Mesodermal cell (in vitro differentiated cells): ENCODE results near the gene SP7.

ENCODE experiments used
- H3K27ac ChIP-seq: 2 replicates; pipeline ENCODE4 v1.7.0; 2013; ENCODE audit warnings: mild to moderate bottlenecking, low read depth, low read length, moderate library complexity; ENCODE audit not compliant: severe bottlenecking
- H3K36me3 ChIP-seq: 2 replicates; pipeline ENCODE4 v1.7.1; 2013; ENCODE audit warnings: mild to moderate bottlenecking, low read length, moderate library complexity; ENCODE audit not compliant: control insufficient read depth, insufficient read depth
- H3K4me1 ChIP-seq: one replicate; pipeline ENCODE4 v1.7.1; 2013; ENCODE audit warnings: mild to moderate bottlenecking, low read length; ENCODE audit not compliant: insufficient read depth, control insufficient read depth, poor library complexity, severe bottlenecking
- H3K4me3 ChIP-seq: 2 replicates; pipeline ENCODE4 v1.7.0; 2013; ENCODE audit warnings: low read length, control low read depth, mild to moderate bottlenecking; ENCODE audit not compliant: insufficient read depth, poor library complexity, severe bottlenecking; ENCODE audit errors: extremely low read depth
- H3K9me3 ChIP-seq: 2 replicates; pipeline ENCODE4 v1.7.1; 2013; ENCODE audit warnings: mild to moderate bottlenecking, low read length, moderate library complexity; ENCODE audit not compliant: control insufficient read depth
- WGBS, 2 experiments: methylation state at CpG; one replicate each; pipeline ENCODE4 v1.1.5; 2013; ENCODE audit warnings: missing lambda C conversion rate in 2 of 2; ENCODE audit not compliant: insufficient coverage in 2 of 2; 5-methylcytosine and 5-hydroxymethylcytosine counted together

The SP7 gene

GRCh38 chr12:53292426-53292825 is 43.7 kb downstream of the SP7 start:
- Histone ChIP-seq H3K9me3 (no peaks in the 10 kb centered on the region), H3K4me1 (peaks cover 7% of the 10 kb centered on the region), H3K27ac (no peak overlapping the region), H3K4me3 (no peak overlapping the region), H3K36me3 (peaks cover 74% of the 10 kb centered on the region)

- WGBS, 2 experiments, result 92 to 97% methylated on average over 6 to 7 of the region's 9 CpGs
- no peaks in the 10 kb centered on the region for H3K4me1 ChIP-seq
- peaks cover 76% of the 10 kb centered on the region for H3K36me3 ChIP-seq
- no peak overlapping the region for H3K27ac ChIP-seq
- no peak overlapping the region for H3K4me3 ChIP-seq
- H3K9me3 ChIP-seq, result no peaks in the 10 kb centered on the region
Observed at GRCh38 chr12:53290661-53291060, 45.5 kb downstream of the SP7 start.

GRCh38 chr12:53289891-53290290 is 46.3 kb downstream of the SP7 start:
- Histone ChIP-seq H3K36me3 (peaks cover 83% of the 10 kb centered on the region), H3K4me3 (no peak overlapping the region), H3K9me3 (no peaks in the 10 kb centered on the region), H3K27ac (no peak overlapping the region), H3K4me1 (no peaks in the 10 kb centered on the region)
- WGBS, 2 experiments, result 94 to 100% methylated on average over 2 to 4 of the region's 4 CpGs

- 78 to 90% methylated on average over 5 to 6 of the region's 6 CpGs for WGBS, 2 experiments
- Histone ChIP-seq H3K4me3 (no peak overlapping the region), H3K9me3 (no peaks in the 10 kb centered on the region), H3K36me3 (peaks cover 87% of the 10 kb centered on the region), H3K4me1 (no peaks in the 10 kb centered on the region), H3K27ac (no peak overlapping the region)
Observed at GRCh38 chr12:53288322-53288721, 47.8 kb downstream of the SP7 start.

- H3K4me3 ChIP-seq, result no peak overlapping the region
- no peak overlapping the region for H3K27ac ChIP-seq
- H3K4me1 ChIP-seq, result no peaks in the 10 kb centered on the region
- H3K9me3 ChIP-seq, result no peaks in the 10 kb centered on the region
- WGBS, 2 experiments, result 80 to 85% methylated on average over 7 to 10 of the region's 11 CpGs
- H3K36me3 ChIP-seq, result peaks cover 87% of the 10 kb centered on the region
Observed at GRCh38 chr12:53287741-53288216, 48.4 kb downstream of the SP7 start.

DNA sequence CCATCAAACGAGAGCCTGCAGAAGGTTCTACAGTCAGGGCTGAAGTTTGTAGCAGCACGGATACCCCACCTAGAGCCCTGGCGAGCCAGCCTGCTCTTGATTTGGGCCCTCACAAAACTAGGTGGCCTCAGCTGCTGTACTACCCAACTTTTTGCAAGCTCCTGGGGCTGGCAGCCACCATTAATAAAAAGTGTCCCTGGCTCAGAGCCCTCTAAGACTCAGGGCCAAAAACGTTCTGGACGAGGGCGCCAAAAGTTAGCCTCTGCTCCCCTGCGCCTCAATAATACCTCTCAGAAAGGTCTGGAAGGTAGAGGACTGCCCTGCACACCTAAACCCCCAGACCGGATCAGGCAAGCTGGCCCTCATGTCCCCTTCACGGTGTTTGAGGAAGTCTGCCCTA is 49.7 kb downstream of the SP7 start:
- 93 to 98% methylated on average over 5 to 9 of the region's 9 CpGs for WGBS, 2 experiments
- no peaks in the 10 kb centered on the region for H3K9me3 ChIP-seq
- H3K4me1 ChIP-seq, result no peaks in the 10 kb centered on the region
- peaks cover 88% of the 10 kb centered on the region for H3K36me3 ChIP-seq
- no peak overlapping the region for H3K27ac ChIP-seq
- H3K4me3 ChIP-seq, result no peak overlapping the region

DNA sequence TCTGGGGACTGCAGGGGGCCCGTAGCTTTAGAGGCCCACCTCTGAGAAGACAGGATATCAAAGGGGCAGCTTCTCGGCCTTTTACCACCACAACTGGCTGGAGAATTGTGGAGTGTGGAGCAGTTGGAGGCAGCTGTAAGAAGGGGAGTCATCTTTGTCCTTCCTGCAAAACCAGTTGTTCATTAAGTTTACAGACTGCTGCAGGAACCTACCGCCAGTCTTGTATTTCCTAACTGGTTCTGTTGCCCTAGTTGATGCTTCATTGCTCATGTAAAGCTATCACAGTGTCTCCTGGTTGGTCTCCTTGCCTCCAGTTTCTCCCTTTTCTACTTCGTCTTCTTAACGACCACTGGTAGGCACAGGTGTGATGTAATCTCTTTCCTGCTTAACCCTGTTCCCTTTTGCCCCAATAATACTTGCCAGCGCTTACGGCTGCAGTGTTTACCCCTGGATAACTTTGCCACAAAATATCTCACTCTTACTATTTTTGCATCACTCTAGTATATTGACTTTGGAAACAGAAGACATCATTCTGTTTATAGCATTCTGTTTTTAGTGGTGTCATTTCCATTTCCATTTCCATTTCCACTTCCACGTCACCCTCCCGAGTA is 56.2 kb downstream of the SP7 start:
- Histone ChIP-seq H3K36me3 (peaks cover 91% of the 10 kb centered on the region), H3K4me3 (no peak overlapping the region), H3K4me1 (no peaks in the 10 kb centered on the region), H3K27ac (no peak overlapping the region), H3K9me3 (no peaks in the 10 kb centered on the region)
- 87 to 94% methylated on average over 5 of the region's 9 CpGs for WGBS, 2 experiments

DNA sequence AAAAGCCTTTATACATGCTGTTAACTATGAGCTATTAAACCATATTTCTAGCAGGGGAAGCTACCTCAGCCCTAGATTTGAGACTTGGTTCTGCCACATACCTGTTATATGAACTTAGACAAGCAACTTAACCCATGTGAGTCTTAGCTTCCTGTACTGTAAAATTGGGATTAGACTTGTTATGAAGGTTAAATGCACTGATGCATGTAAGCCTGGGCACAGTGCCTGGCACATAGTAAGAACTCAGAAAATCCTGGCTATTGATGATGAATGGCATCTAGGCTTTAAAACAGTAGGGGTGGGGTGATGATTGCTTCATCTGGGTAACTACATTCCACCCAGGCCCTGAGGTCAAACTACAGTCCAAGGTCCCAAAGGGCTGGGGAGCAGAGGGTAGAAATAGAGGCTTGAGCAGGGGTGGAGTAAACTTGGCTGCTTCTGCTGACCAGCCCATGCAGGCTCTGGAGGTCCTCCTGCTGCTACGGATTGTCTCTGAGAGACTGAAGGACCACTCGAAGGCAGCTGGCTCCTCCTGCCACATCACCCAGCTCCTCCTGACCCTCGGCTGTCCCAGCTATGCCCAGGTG is 56.8 kb downstream of the SP7 start:
- Histone ChIP-seq H3K27ac (no peak overlapping the region), H3K4me1 (no peaks in the 10 kb centered on the region), H3K9me3 (no peaks in the 10 kb centered on the region), H3K4me3 (no peak overlapping the region), H3K36me3 (peaks cover 91% of the 10 kb centered on the region)
- WGBS, 2 experiments, result 89 to 100% methylated on average over 2 to 3 of the region's 3 CpGs

DNA sequence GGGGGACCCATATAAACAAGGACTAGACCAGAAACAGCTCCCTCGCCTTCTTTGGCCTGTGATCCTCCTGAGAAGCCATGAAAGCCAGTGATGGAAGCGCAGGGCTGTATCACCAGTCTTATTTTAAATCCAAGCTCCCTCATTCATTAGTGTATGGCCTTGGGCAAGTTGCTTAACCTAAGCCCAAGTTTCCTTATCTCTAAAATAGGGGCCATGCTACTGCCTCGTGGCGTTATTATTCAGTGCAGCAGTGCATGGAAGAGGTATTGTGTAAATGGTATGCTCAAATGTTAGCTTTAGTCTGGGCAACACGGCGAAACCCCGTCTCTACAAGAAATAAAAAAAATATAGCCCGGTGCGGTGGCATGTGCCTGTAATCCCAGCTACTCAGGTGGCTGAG is 58.2 kb downstream of the SP7 start:
- no peak overlapping the region for H3K27ac ChIP-seq
- no peaks in the 10 kb centered on the region for H3K9me3 ChIP-seq
- H3K36me3 ChIP-seq, result peaks cover 80% of the 10 kb centered on the region
- H3K4me1 ChIP-seq, result no peaks in the 10 kb centered on the region
- WGBS, 2 experiments, result 97 to 98% methylated on average over 7 of the region's 9 CpGs
- H3K4me3 ChIP-seq, result no peak overlapping the region
